ENCODE measurements around the gene CCDC78.

Gene CCDC78

DNA sequence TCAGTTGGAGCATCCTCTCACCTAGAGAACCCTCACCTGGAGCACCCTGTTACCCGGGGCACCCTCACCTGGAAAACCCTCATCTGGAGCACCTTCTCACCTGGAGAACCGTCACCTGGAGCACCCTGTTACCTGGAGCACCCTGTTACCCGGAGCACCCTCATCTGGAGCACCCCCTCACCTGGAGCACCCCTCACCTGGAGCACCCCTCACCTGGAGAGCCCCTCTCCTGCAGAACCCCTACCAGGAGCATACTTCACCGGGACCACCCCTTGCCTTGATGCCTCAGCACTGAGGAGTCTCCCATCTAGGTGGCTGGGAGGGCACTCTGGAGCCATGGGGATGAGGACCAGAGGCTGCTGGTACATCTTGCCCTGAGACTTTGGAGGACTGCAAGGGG, 17.3 kb downstream of the CCDC78 start:
- no peak for TF ChIP-seq CTCF (conservative IDR thresholded peaks at IDR 0.05; ENCODE audit: low read depth, low read length)

DNA sequence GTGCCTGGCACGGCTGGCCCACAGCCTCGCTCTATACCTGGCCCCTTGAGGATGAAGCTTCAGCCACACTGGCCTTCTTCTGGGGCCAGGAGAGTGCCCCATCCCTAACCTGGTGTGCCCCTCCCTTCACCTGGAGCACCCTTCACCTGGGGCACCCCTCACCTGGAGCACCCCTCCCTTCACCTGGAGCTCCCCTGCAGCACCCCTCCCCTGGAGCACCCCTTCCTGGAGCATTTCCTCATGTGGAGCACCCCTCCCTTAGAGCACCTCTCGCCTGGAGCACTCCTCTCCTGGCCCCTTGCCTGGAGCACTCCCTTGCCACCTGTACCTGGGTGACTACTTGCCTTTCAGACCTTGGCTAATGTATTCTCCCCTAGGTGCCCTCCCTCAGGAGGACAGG, 18.2 kb downstream of the CCDC78 start:
- H3K4me3 ChIP-seq (ENCODE audit: low read depth, low read length), result no peak overlapping the region
- TF ChIP-seq CTCF (conservative IDR thresholded peaks at IDR 0.05; ENCODE audit: low read depth, low read length), result no peak
- no peak for DNase-seq (ENCODE audit: low read depth)

More for the DNA sequence above, 17.3 kb downstream of the CCDC78 start:
- no peak for DNase-seq (ENCODE audit: low read depth)
- H3K4me3 ChIP-seq (ENCODE audit: low read depth, low read length), result no peak overlapping the region

- no peak for DNase-seq (ENCODE audit: low read depth)
- H3K4me3 ChIP-seq (ENCODE audit: low read depth, low read length), result no peak overlapping the region
- TF ChIP-seq CTCF (conservative IDR thresholded peaks at IDR 0.05; ENCODE audit: low read depth, low read length), result no peak
Observed at GRCh38 chr16:707062-707538, 19.1 kb downstream of the CCDC78 start.

DNA sequence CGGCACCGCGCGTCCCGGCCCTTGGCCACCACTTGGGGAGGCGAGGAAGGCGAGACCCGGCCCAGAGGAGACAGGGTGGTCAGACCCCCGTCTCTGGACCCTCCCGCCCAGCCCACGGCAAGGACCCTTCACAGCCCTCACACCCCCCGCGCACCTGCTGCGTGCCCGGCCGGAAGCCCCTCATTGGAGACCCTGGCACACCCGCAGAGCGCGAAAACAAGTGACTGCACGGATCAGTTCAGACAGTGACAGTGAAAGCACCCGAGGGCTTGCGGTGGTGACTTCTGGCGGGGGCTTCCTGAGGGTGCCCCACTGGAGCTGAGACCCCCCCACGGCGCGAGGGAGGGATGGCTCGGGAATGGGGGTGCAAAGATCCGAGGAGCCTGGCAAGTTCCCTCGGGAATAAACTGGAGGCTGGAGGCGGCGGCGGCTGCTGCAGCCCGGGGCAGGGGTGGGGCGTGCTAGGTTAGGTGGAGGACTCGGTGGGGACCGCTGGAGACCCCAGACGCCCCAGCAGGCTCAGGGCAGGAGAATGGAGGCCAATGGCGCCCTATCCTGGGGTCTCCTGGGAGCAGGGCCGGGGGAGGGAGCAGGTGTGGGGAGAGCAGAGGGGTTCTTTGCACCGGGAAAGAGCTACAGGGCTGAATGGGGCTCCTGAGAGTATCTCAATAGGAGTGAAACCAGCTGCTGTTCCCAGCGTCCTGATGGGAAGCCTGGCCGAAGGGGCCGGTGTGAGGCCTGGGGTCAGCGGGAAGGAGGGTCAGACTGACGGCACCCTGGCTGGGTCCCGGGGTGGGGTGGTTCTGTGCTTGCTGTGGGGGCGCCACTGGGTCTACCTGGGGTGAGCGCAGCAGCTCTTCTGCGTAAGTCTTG, 19.8 kb downstream of the CCDC78 start:
- no peak for DNase-seq (ENCODE audit: low read depth)
- no peak overlapping the region for H3K4me3 ChIP-seq (ENCODE audit: low read depth, low read length)
- TF ChIP-seq CTCF (conservative IDR thresholded peaks at IDR 0.05; ENCODE audit: low read depth, low read length), result no peak

DNA sequence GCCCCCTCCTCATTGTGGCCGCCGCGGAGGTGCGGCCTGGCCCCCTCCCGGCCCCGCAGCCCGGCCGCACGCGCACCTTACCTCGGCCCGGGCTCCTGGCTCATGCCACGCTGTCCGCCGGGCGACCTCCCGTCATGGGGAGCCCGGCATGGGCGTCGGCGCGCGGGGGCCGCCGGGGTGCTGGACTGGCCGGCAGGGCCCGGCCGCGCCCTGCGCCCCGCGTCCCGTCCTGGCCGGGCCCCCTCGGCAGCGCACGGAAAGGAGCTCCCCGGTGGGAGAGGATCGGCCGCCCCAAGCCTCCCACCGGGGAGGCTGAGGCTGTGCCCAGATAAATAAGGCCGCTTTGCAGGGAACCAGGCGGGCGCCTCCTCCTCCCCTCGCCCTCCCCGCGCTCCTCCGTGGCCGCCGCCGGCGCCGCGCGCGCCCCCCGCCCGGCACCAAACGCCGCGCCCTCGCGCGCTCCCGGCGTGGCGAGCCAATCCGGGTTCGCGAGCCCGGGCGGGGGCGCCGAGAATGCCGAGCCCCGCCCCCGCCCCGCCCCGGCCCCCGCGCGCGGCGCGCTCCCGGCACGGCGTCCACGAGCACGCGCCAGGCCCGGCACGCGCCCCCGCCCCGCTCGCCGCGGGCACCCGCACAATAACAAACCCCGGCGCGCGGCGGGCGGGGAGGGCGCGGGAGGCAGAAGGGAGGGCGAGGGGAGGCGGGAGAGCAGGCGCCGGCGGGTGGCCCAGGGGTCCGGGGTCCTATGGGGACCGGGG, 20.6 kb downstream of the CCDC78 start, which contains the start of gene FBXL16:
Gene FBXL16 (minus strand): TSS at position 371 of the 758 bp plus-strand sequence. CDS start 8,396 bp downstream, outside the sequence.
- no peak within 1 kb of the TSS for H3K4me3 ChIP-seq (ENCODE audit: low read depth, low read length)
- no peak for TF ChIP-seq CTCF (conservative IDR thresholded peaks at IDR 0.05; ENCODE audit: low read depth, low read length)
- no peak for DNase-seq (ENCODE audit: low read depth)

DNA sequence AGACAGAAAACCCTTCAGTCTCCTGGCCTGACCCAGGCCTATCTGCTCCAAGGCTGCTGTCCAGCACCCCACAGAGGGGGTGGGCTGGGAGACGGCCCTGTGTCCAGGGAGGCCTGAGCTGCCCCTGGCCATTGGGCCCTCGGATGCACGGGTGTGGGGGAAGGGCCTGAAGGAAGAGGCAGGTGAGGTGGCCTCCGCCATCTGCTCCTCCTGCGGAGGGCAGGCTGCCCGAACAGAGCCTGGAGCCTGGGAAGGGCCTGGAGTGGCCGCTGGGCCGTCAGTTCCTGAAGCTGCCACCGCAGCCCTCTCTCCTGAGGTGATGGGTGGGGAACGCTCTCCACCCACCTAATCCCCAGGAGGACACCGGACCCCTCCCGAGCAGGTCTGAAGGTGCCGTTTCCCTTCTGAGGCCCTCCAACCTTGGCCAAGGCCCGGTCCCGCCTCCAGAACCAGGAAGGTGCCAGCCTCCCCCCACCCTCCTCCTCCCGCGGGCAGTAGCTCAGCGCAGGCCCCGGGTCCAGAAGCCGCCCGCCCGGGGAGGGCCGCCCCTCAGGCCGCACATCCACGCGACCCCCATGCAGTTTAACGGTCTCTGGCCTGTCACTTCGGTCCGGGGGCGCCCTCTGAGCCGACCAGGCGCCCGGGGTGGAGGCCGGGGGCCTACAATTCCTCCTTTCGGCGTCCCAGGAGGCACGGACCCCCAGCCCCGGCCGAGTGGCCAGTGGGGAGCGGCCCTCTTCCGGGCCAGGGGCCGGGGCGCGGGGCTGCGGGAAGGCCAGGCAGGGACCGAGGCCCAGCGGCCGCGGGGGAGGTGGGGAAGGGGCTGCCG, 21.5 kb downstream of the CCDC78 start:
- no peak for DNase-seq (ENCODE audit: low read depth)
- no peak for TF ChIP-seq CTCF (conservative IDR thresholded peaks at IDR 0.05; ENCODE audit: low read depth, low read length)
- no peak overlapping the region for H3K4me3 ChIP-seq (ENCODE audit: low read depth, low read length)
